Endothelial cell of umbilical vein (primary cell): Measurements from ENCODE around the gene TWIST2. TPM values are rescaled to one million over a fixed set of nuclear protein-coding genes. Genes with fewer than 3 reads are reported as not detected.

ENCODE experiments used
- BruUV-seq: library from RNA; stranded (reverse); fragments of 400-500 nt; replicated peaks from 2 replicates; lab custom pipeline; 2021; lab: Mats Ljungman, UMichigan
- CTCF ChIA-PET: fragments of 300-600, 350-600 bp; sonication (Branson Sonifier 250); formaldehyde crosslinking; loops from one replicate; lab custom pipeline; 2021; ENCODE audit warnings: antibody characterized with exemption, inconsistent platforms; lab: Charles Lee
- POLR2A ChIA-PET: fragments of 300-600, 350-600 bp; sonication (Branson Sonifier 250); formaldehyde crosslinking; loops from one replicate; lab custom pipeline; 2021; ENCODE audit warnings: antibody characterized with exemption, inconsistent platforms; lab: Charles Lee
- DNase-seq: peaks from one replicate; pipeline ENCODE4 v3.0.0-alpha.2; 2011; ENCODE audit warnings: low read depth, low spot score
- FAIRE-seq: peaks from 2 replicates; lab custom pipeline; 2011; peaks lifted over from hg19 to GRCh38; lab: Jason Lieb, UNC
- H2AFZ ChIP-seq: 2 replicates; pipeline ENCODE4 v1.6.0; 2012; ENCODE audit warnings: low read depth, low read length, control low read depth, inconsistent platforms
- H3K27ac ChIP-seq: 2 replicates; pipeline ENCODE4 v1.5.1; 2011; ENCODE audit warnings: low read depth, mild to moderate bottlenecking, control low read depth, low read length, moderate library complexity; ENCODE audit not compliant: insufficient read depth
- H3K27me3 ChIP-seq, 2 experiments: 2 replicates each; pipeline versions ENCODE4 v1.6.0 to v1.6.1; 2011; ENCODE audit warnings: low read length in 2 of 2, mixed read lengths in 1 of 2; ENCODE audit not compliant: control insufficient read depth in 2 of 2, insufficient read depth in 2 of 2
- H3K36me3 ChIP-seq, 2 experiments: 2 replicates in 1 of 2; 3 replicates in 1 of 2; pipeline ENCODE4 v1.5.1; 2011; ENCODE audit warnings: low read length in 2 of 2, mild to moderate bottlenecking in 1 of 2, moderate library complexity in 1 of 2; ENCODE audit not compliant: control insufficient read depth in 2 of 2, insufficient read depth in 2 of 2; ENCODE audit errors: extremely low read depth in 1 of 2
- H3K4me1 ChIP-seq: 3 replicates; pipeline ENCODE4 v1.5.1; 2011; ENCODE audit warnings: mild to moderate bottlenecking, low read length; ENCODE audit not compliant: control insufficient read depth, insufficient read depth; ENCODE audit errors: extremely low read depth
- H3K4me2 ChIP-seq: 2 replicates; pipeline ENCODE4 v1.6.1; 2011; ENCODE audit warnings: low read length, control low read depth, mixed read lengths; ENCODE audit not compliant: insufficient read depth
- H3K4me3 ChIP-seq, 3 experiments: fragments of 200-600 bp in 1 of 3; sonication (generic), shearing (Covaris generic) in 1 of 3; replicated peaks in 1 of 3; 2 replicates each; pipeline ENCODE4 v1.5.1; 2011 to 2016; ENCODE audit warnings: control low read depth in 3 of 3, low read length in 3 of 3, mild to moderate bottlenecking in 2 of 3, inconsistent platforms in 1 of 3, low read depth in 1 of 3, moderate library complexity in 1 of 3; ENCODE audit not compliant: insufficient read depth in 1 of 3
- H3K79me2 ChIP-seq: 2 replicates; pipeline ENCODE4 v1.6.0; 2012; ENCODE audit warnings: low read length, inconsistent platforms; ENCODE audit not compliant: control insufficient read depth, insufficient read depth
- H3K9ac ChIP-seq: replicated peaks from 2 replicates; pipeline ENCODE3; 2011; ENCODE audit warnings: low read length, control low read depth; ENCODE audit not compliant: insufficient read depth; ENCODE audit errors: extremely low read depth
- H3K9me1 ChIP-seq: replicated peaks from 3 replicates; pipeline ENCODE4 v1.6.0; 2011; ENCODE audit warnings: mild to moderate bottlenecking, low read length; ENCODE audit not compliant: control insufficient read depth, insufficient read depth; ENCODE audit errors: extremely low read depth
- H3K9me3 ChIP-seq: replicated peaks from 2 replicates; pipeline ENCODE4 v1.5.1; 2012; ENCODE audit warnings: low read length, inconsistent platforms; ENCODE audit not compliant: control insufficient read depth, insufficient read depth
- H4K20me1 ChIP-seq: replicated peaks from 2 replicates; pipeline ENCODE3; 2011; ENCODE audit warnings: mild to moderate bottlenecking, low read length; ENCODE audit not compliant: control insufficient read depth, insufficient read depth; ENCODE audit errors: extremely low read depth
- CTCF ChIP-seq, 2 donors: IDR thresholded peaks; 1 replicate in 1 of 2; 2 replicates in 1 of 2; pipeline ENCODE4 v1.5.1; 2011; ENCODE audit warnings: low read length in 2 of 2, mild to moderate bottlenecking in 2 of 2, moderate library complexity in 2 of 2, control low read depth in 1 of 2, inconsistent platforms in 1 of 2, low read depth in 1 of 2; ENCODE audit not compliant: insufficient read depth in 1 of 2; ENCODE audit errors: extremely low read depth in 1 of 2
- EZH2 ChIP-seq: IDR thresholded peaks from 2 replicates; pipeline ENCODE4 v1.6.1; 2012; ENCODE audit warnings: borderline replicate concordance, low read depth, mild to moderate bottlenecking, moderate library complexity, low read length, inconsistent platforms; ENCODE audit not compliant: severe bottlenecking
- FOS ChIP-seq: IDR thresholded peaks from 2 replicates; pipeline ENCODE4 v1.6.1; 2011; ENCODE audit warnings: mild to moderate bottlenecking, low read length, moderate library complexity, borderline replicate concordance; ENCODE audit not compliant: insufficient read depth
- GATA2 ChIP-seq: IDR thresholded peaks from 2 replicates; pipeline ENCODE4 v1.7.0; 2011; ENCODE audit warnings: low read depth, mild to moderate bottlenecking, moderate library complexity, mixed read lengths, low read length; ENCODE audit not compliant: insufficient read length, insufficient read depth
- JUN ChIP-seq: IDR thresholded peaks from 2 replicates; pipeline ENCODE4 v1.6.1; 2011; ENCODE audit warnings: borderline replicate concordance, low read depth; ENCODE audit not compliant: insufficient read length, insufficient read depth
- MYC ChIP-seq: IDR thresholded peaks from one replicate; pipeline ENCODE4 v1.6.1; 2011; ENCODE audit warnings: mild to moderate bottlenecking, low read depth, low read length
- POLR2A ChIP-seq: IDR thresholded peaks from 2 replicates; pipeline ENCODE4 v1.6.1; 2012; ENCODE audit warnings: low read depth, mild to moderate bottlenecking, control low read depth, low read length
- POLR2AphosphoS5 ChIP-seq: IDR thresholded peaks from 2 replicates; pipeline ENCODE4 v1.6.1; 2012; ENCODE audit warnings: low read depth, mild to moderate bottlenecking, control low read depth, low read length, moderate library complexity; ENCODE audit not compliant: insufficient read depth
- dilution Hi-C: fragments of 300-500 bp; cut with MboI; formaldehyde crosslinking; loops from one replicate; pipeline ENCODE4 v1.15.0; 2019; ENCODE audit warnings: low sequenced_read_pairs; ENCODE audit not compliant: extremely low pct_ligation_motif_present
- intact Hi-C: fragments of 100-400 bp; cut with micrococcal nuclease; formaldehyde crosslinking; loops from one replicate; pipeline ENCODE4 v1.10.0; 2022
- polyA plus RNA-seq, 4 experiments: library from polyadenylated mRNA; depleted of rRNA in 3 of 4; stranded (reverse) in 3 of 4; unstranded in 1 of 4; fragments of >200 nt; gene quantifications; 2 replicates each; pipeline versions ENCODE4 v1.2.1 to v1.2.3, GENCODE V29; 2011 to 2012; ENCODE audit warnings: missing spikeins in 1 of 4
- total RNA-seq: library from RNA; stranded (reverse); gene quantifications from 2 replicates; pipeline ENCODE4 v1.2.3, GENCODE V29; 2021
- TF ChIP-seq, protein P1 (sequence below): IDR thresholded peaks from 2 replicates; pipeline ENCODE4 v1.6.1; 2011; ENCODE audit not compliant: insufficient read depth, insufficient read length

The TWIST2 gene
- total and polyA plus RNA-seq, 2 donors (not counting 3 experiments of a cell fraction or from before 2014, with no cell fraction given) = 2.3 to 3.4 TPM

- no TSS peak for BruUV-seq
- POLR2A ChIA-PET = no interaction called here
- no peak for FAIRE-seq
Observed at GRCh38 chr2:238846628-238847418, 1.1 kb upstream of the TWIST2 start.

DNA sequence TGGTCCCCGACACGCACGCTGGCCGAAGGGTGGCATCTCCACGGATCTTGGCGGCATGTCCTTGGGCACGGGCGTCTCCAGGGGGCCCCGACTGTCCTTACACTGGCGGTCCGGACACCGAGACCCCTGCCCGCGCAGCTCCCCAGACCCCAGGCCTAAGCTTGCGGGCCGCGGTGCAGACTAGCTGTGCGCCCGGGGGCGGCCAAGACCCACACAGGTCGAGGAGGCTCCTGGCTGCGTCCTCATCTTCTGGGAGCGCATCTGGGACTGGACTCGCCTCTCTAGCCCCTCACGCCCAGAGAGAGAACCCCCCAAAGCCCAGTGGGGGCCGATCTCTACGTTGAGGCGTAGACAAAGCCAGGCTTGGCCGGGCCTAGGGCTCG is 475 bp upstream of the TWIST2 start:
- Histone ChIP-seq H3K9me1 (no peaks in the 10 kb centered on the region), H3K9me3 (no peaks in the 10 kb centered on the region), H3K36me3 (no peaks in the 10 kb centered on the region), H2AFZ (peak overlapping the region; percentile 86), H3K27me3 (peaks cover 14 to 31% of the 10 kb centered on the region in 2 experiments), H3K4me3 (peak overlapping the region; percentile 35 to 61 (median 59)), H3K9ac (no peak overlapping the region), H3K79me2 (no peaks in the 10 kb centered on the region), H4K20me1 (no peaks in the 10 kb centered on the region), H3K4me2 (peak overlapping the region; percentile 73), H3K4me1 (peaks cover 4% of the 10 kb centered on the region), H3K27ac (no peak overlapping the region)
- TF ChIP-seq JUN (no peak), FOS (no peak), EZH2 (no peak), GATA2 (no peak), POLR2AphosphoS5 (no peak), CTCF (IDR thresholded peaks at IDR 0.05; ENCODE audit: extremely low read depth in 1 of 2, insufficient read depth in 1 of 2, low read depth in 1 of 2, low read length in 2 of 2) (no peak), POLR2A (no peak), MYC (no peak)
- TF ChIP-seq, protein P1, sequence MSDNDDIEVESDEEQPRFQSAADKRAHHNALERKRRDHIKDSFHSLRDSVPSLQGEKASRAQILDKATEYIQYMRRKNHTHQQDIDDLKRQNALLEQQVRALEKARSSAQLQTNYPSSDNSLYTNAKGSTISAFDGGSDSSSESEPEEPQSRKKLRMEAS = no peak
- intact Hi-C loops (loop anchor here (1.0 to 5.0 kb wide), 2 partner anchors 17 to 555 kb away; partner anchors contain the start of gene HDAC4), dilution Hi-C loops (no loop called here)
- DNase-seq = peak; percentile 23
- ChIA-PET CTCF (interaction anchor here (0.8 to 3.1 kb wide), 7 partner anchors 16 to 98 kb away, joined by 3 to 14 read pairs (median 4); no protein-coding TSS in a partner anchor), POLR2A (no interaction called here)
- no TSS peak for BruUV-seq
- FAIRE-seq = no peak

More at GRCh38 chr2:238846628-238847418, 1.1 kb upstream of the TWIST2 start:
- Histone ChIP-seq H3K9ac (no peak overlapping the region), H3K36me3 (no peaks in the 10 kb centered on the region), H2AFZ (peak overlapping the region; percentile 86), H3K27ac (no peak overlapping the region), H4K20me1 (no peaks in the 10 kb centered on the region), H3K4me2 (peak overlapping the region; percentile 73), H3K27me3 (peaks cover 14 to 31% of the 10 kb centered on the region in 2 experiments), H3K9me3 (no peaks in the 10 kb centered on the region), H3K4me3 (peak overlapping the region in 2 of 3 experiments; percentile 35 to 59), H3K79me2 (no peaks in the 10 kb centered on the region), H3K9me1 (no peaks in the 10 kb centered on the region), H3K4me1 (peaks cover 4% of the 10 kb centered on the region)
- TF ChIP-seq EZH2 (peak; percentile 68), POLR2AphosphoS5 (no peak)
- CTCF ChIA-PET = interaction anchor here (0.9 to 3.1 kb wide), 5 partner anchors 17 to 99 kb away, joined by 4 to 14 read pairs (median 9); no protein-coding TSS in a partner anchor
- peak; percentile 26 for DNase-seq
- intact Hi-C loops = loop anchor here (1.0 to 5.0 kb wide), 2 partner anchors 17 to 555 kb away; partner anchors contain the start of gene HDAC4
- dilution Hi-C loops = no loop called here
